Endothelial cell of umbilical vein (primary cell): Measurements from ENCODE around the gene HOXC5.

Experiments
- CTCF ChIP-seq, 2 donors: IDR thresholded peaks; 1 replicate in 1 of 2; 2 replicates in 1 of 2; pipeline ENCODE4 v1.5.1; 2011; ENCODE audit warnings: low read length in 2 of 2, mild to moderate bottlenecking in 2 of 2, moderate library complexity in 2 of 2, control low read depth in 1 of 2, inconsistent platforms in 1 of 2, low read depth in 1 of 2; ENCODE audit not compliant: insufficient read depth in 1 of 2; ENCODE audit errors: extremely low read depth in 1 of 2
- EZH2 ChIP-seq: IDR thresholded peaks from 2 replicates; pipeline ENCODE4 v1.6.1; 2012; ENCODE audit warnings: borderline replicate concordance, low read depth, mild to moderate bottlenecking, moderate library complexity, low read length, inconsistent platforms; ENCODE audit not compliant: severe bottlenecking
- POLR2A ChIP-seq: IDR thresholded peaks from 2 replicates; pipeline ENCODE4 v1.6.1; 2012; ENCODE audit warnings: low read depth, mild to moderate bottlenecking, control low read depth, low read length
- POLR2AphosphoS5 ChIP-seq: IDR thresholded peaks from 2 replicates; pipeline ENCODE4 v1.6.1; 2012; ENCODE audit warnings: low read depth, mild to moderate bottlenecking, control low read depth, low read length, moderate library complexity; ENCODE audit not compliant: insufficient read depth

DNA sequence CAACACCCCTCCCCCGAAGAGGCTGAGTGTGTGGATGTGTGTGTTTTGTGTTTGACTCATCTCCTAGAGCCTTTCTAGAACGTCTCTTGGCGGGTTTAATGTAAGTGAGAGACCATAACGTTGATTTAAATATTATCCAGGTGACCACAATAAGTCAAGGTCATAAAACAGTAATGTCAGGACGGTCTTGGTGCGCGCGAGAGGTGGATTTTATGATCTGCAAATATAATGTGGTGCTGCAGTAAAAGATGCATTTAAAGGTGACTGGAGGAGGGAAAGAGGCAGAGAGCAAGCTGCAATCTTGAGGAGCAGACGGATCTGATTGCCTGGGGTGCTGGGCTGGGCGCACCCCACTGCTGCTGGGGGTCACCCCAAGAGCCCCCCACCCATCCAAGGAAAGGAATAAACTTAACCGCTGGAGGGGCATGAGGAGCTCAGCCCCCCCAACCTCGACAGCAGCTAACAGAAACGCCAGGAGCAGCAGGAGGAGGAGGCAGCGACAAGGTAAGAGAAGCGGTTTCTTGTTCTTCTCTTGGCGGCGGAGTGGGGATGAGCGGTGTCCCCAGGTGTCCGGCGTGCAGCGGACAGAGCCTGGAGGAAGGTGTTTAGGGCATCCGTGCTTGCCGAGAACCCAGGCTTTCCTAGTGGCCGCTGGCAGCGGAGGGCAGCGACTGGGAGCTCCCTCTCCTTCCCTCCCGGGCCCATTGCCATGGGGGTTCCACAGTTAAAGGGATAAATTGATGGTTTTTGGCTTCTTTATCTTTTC is 42.4 kb upstream of the HOXC5 start:
- TF ChIP-seq CTCF (IDR thresholded peaks at IDR 0.05; ENCODE audit: extremely low read depth in 1 of 2, insufficient read depth in 1 of 2, low read depth in 1 of 2, low read length in 2 of 2) (no peak), EZH2 (no peak), POLR2AphosphoS5 (no peak), POLR2A (no peak)
